Left lung (tissue), 10 donors: ENCODE data around the gene NBPF3. TPM values are rescaled to one million over a fixed set of nuclear protein-coding genes. Genes with fewer than 3 reads are reported as not detected.
"Not testable (repeated sequence)": the region's sequence is repeated elsewhere in the genome, so short reads cannot be mapped to it uniquely, and the experiment has no call there.

Experiments used
- ATAC-seq: fragments of 200-7000 bp; cut with Tn5 transposase; one replicate; pipeline ENCODE4 v1.9.1; 2020; ENCODE audit warnings: moderate library complexity
- DNase-seq, 4 donors: peaks; one replicate each; pipeline ENCODE4 v3.0.0-alpha.2; 2013 to 2020
- H3K27ac ChIP-seq, 2 donors: fragments of 200-600 bp; sonication (generic) in 1 of 2; one replicate each; pipeline versions ENCODE4 v1.5.0 to v1.8.0; 2020 to 2021
- H3K27me3 ChIP-seq, 2 donors: fragments of 200-600 bp; sonication (generic) in 1 of 2; one replicate each; pipeline versions ENCODE4 v1.5.0 to v1.8.0; 2020 to 2021
- H3K36me3 ChIP-seq, 2 donors: fragments of 200-600 bp; sonication (generic) in 1 of 2; one replicate each; pipeline versions ENCODE4 v1.5.0 to v1.8.0; 2020 to 2021
- H3K4me1 ChIP-seq, 2 donors: fragments of 200-600 bp; one replicate each; pipeline ENCODE4 v1.8.0; 2021
- H3K4me3 ChIP-seq, 2 donors: fragments of 200-600 bp; sonication (generic) in 1 of 2; one replicate each; pipeline versions ENCODE4 v1.5.0 to v1.8.0; 2020 to 2021; ENCODE audit warnings: mild to moderate bottlenecking in 1 of 2
- H3K9me3 ChIP-seq, 2 donors: fragments of 200-600 bp; sonication (generic) in 1 of 2; one replicate each; pipeline versions ENCODE4 v1.5.0 to v1.8.0; 2020 to 2021
- intact Hi-C, 2 donors: fragments of 100-400 bp; cut with DNase I; formaldehyde crosslinking; loops; one replicate each; pipeline versions ENCODE4 v1.11.2 to v1.14.2; 2022
- polyA plus RNA-seq, 6 donors: library from polyadenylated mRNA; unstranded; fragments of 120-200 nt; gene quantifications; one replicate each; pipeline ENCODE4 v1.2.1, GENCODE V29; 2013; ENCODE audit not compliant: insufficient read length in 6 of 6
- total RNA-seq, 2 donors: library from RNA; stranded (reverse); fragmentation: NEBNext Ultra II Directional; extraction: Animal tissue kit (Norgen Biotek cat#: 25700); gene quantifications; one replicate each; pipeline ENCODE4 v1.2.1, GENCODE V29; 2021
- TF ChIP-seq, protein P1 (sequence below), 2 donors: fragments of 200-600 bp; sonication (generic) in 1 of 2; IDR thresholded peaks; one replicate each; pipeline versions ENCODE4 v1.5.0 to v1.8.0; 2021; ENCODE audit warnings: antibody characterized with exemption in 2 of 2
- donor health status: DM: no; HTN: yes; CAD: no.
- donor health status: DM: no; HTN: no; CAD: no.

NBPF3 gene
- total and polyA plus RNA-seq, 8 donors = 3.6 to 23.5 (median 16.5) TPM

GRCh38 chr1:21469581-21469980, 29.6 kb downstream of the NBPF3 start:
- DNase-seq (no peak), ATAC-seq (no peak)
- H3K36me3 ChIP-seq = no peaks in the 10 kb centered on the region
- H3K4me1 ChIP-seq = no peaks in the 10 kb centered on the region
- TF ChIP-seq, protein P1, sequence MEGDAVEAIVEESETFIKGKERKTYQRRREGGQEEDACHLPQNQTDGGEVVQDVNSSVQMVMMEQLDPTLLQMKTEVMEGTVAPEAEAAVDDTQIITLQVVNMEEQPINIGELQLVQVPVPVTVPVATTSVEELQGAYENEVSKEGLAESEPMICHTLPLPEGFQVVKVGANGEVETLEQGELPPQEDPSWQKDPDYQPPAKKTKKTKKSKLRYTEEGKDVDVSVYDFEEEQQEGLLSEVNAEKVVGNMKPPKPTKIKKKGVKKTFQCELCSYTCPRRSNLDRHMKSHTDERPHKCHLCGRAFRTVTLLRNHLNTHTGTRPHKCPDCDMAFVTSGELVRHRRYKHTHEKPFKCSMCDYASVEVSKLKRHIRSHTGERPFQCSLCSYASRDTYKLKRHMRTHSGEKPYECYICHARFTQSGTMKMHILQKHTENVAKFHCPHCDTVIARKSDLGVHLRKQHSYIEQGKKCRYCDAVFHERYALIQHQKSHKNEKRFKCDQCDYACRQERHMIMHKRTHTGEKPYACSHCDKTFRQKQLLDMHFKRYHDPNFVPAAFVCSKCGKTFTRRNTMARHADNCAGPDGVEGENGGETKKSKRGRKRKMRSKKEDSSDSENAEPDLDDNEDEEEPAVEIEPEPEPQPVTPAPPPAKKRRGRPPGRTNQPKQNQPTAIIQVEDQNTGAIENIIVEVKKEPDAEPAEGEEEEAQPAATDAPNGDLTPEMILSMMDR (IDR thresholded peaks at IDR 0.05) = no peak
- no peak overlapping the region for H3K27ac ChIP-seq
- H3K9me3 ChIP-seq = no peaks in the 10 kb centered on the region
- no peaks in the 10 kb centered on the region for H3K27me3 ChIP-seq
- no peak overlapping the region for H3K4me3 ChIP-seq
- intact Hi-C loops = no loop called here

DNA sequence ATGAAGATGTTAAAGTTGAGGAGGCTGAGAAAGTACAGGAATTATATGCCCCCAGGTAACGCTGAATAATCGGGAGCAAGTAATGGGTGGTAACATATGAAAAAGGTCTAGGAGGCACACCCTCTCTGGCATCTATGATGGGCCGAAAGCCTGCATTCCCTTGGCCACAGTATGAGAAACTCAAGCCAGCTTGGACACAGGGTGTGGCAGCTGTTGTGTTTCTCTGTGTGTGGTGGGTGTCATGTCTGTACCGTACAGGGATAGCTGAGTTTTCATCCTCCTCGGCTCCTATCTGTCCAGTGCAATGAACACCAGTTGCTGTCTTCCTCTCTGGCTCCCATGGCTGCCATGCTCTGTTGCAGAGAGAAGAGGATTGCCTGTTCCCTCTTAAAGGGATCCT, 32.9 kb downstream of the NBPF3 start:
- no peaks in the 10 kb centered on the region for H3K36me3 ChIP-seq
- no peak for ATAC-seq
- TF ChIP-seq, protein P1 (IDR thresholded peaks at IDR 0.05) = no peak
- no peak for DNase-seq
- H3K27me3 ChIP-seq = no peaks in the 10 kb centered on the region
- no peak overlapping the region for H3K4me3 ChIP-seq
- intact Hi-C loops = no loop called here
- no peaks in the 10 kb centered on the region for H3K9me3 ChIP-seq
- no peak overlapping the region for H3K27ac ChIP-seq
- H3K4me1 ChIP-seq = no peaks in the 10 kb centered on the region

- H3K27ac ChIP-seq = no peak overlapping the region
- H3K4me1 ChIP-seq = no peaks in the 10 kb centered on the region
- no peak overlapping the region for H3K4me3 ChIP-seq
- no peak for DNase-seq
- no peaks in the 10 kb centered on the region for H3K9me3 ChIP-seq
- intact Hi-C loops = no loop called here
- no peaks in the 10 kb centered on the region for H3K36me3 ChIP-seq
- TF ChIP-seq, protein P1 (IDR thresholded peaks at IDR 0.05) = no peak
- no peak for ATAC-seq
- H3K27me3 ChIP-seq = no peaks in the 10 kb centered on the region
Measured at GRCh38 chr1:21478356-21478755, 38.4 kb downstream of the NBPF3 start.

DNA sequence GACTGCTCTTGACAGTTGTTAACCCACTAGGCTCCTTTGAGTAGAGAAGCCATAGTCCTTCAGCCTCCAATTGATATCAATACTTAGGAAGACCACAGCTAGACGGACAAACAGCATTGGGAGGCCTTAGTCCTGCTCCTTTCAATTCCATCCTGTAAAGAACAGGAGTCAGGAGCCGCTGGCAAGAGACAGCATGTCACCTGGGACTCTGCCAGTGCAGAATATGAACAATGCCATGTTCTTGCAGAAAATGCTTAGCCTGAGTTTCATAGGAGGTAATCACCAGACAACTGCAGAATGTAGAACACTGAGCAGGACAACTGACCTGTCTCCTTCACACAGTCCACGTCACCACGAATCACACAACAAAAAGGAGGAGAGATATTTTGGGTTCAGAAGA, 43.9 kb downstream of the NBPF3 start:
- intact Hi-C loops, H3K27me3 ChIP-seq, H3K4me1 ChIP-seq, ATAC-seq, DNase-seq, H3K36me3 ChIP-seq, H3K27ac ChIP-seq, H3K4me3 ChIP-seq, H3K9me3 ChIP-seq: not testable (repeated sequence)

GRCh38 chr1:21489146-21489545, 49.2 kb downstream of the NBPF3 start:
- H3K9me3 ChIP-seq = no peaks in the 10 kb centered on the region
- no peak overlapping the region for H3K4me3 ChIP-seq
- TF ChIP-seq, protein P1 (IDR thresholded peaks at IDR 0.05) = no peak
- H3K27ac ChIP-seq = no peak overlapping the region
- H3K27me3 ChIP-seq = peaks cover 0 to 36% of the 10 kb centered on the region in 2 donors
- no peak for ATAC-seq
- no peaks in the 10 kb centered on the region for H3K36me3 ChIP-seq
- intact Hi-C loops = no loop called here
- H3K4me1 ChIP-seq = no peaks in the 10 kb centered on the region
- no peak for DNase-seq

- TF ChIP-seq, protein P1 (IDR thresholded peaks at IDR 0.05) = peak; percentile 30 to 35
- no peaks in the 10 kb centered on the region for H3K4me1 ChIP-seq
- ATAC-seq (peak; percentile 72), DNase-seq (no peak)
- no peak overlapping the region for H3K27ac ChIP-seq
- intact Hi-C loops = no loop called here
- no peak overlapping the region for H3K4me3 ChIP-seq
- H3K36me3 ChIP-seq = no peaks in the 10 kb centered on the region
- no peaks in the 10 kb centered on the region for H3K9me3 ChIP-seq
- peaks cover 0 to 36% of the 10 kb centered on the region in 2 donors for H3K27me3 ChIP-seq
Measured at GRCh38 chr1:21490774-21491487, 51.0 kb downstream of the NBPF3 start.
